Measurements from ENCODE around the gene MAK. TPM values are rescaled to one million over a fixed set of nuclear protein-coding genes. Genes with fewer than 3 reads are reported as not detected.

MAK gene
- total and polyA plus RNA-seq, 2 of the 13 experiments (the other 11 are each of a cell fraction or from before 2014, with no cell fraction given), result 0.04 TPM; not detected in 1

DNA sequence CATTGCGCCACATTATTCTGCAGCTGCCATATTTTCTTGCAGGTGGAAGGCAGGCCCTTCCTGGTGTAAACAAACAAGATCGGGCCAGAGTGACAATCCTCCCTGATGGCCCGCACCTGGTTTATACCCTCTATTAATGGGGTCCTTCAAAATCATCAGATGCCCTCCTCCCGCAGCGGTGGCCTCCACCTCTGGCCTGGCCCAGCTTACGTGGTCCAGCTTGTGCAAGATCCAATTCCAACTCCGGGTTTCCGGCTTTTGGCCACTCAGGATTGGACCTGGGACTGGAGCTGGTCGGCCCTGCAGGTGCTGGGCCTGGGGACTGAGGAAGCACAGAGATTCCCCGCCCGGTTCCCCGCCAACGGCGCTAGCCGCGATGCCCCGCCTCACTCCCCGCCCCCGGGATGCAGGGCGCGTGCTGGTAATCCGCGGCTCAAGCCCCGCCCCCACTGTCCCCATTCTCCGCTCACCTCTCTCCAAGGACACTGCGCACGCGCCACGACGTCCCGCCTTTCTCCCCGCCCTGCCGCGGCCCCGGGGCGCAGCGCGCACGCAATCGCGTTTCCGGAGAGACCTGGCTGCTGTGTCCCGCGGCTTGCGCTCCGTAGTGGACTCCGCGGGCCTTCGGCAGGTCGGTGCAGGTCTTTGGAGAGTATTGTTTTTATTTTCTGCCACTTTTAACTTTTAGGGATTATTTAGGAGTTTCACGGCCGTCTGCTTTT, 90.9 kb downstream of the MAK start, which contains the start of gene TMEM14B (continued):
- TF ChIP-seq, protein P1, sequence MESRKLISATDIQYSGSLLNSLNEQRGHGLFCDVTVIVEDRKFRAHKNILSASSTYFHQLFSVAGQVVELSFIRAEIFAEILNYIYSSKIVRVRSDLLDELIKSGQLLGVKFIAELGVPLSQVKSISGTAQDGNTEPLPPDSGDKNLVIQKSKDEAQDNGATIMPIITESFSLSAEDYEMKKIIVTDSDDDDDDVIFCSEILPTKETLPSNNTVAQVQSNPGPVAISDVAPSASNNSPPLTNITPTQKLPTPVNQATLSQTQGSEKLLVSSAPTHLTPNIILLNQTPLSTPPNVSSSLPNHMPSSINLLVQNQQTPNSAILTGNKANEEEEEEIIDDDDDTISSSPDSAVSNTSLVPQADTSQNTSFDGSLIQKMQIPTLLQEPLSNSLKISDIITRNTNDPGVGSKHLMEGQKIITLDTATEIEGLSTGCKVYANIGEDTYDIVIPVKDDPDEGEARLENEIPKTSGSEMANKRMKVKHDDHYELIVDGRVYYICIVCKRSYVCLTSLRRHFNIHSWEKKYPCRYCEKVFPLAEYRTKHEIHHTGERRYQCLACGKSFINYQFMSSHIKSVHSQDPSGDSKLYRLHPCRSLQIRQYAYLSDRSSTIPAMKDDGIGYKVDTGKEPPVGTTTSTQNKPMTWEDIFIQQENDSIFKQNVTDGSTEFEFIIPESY (CRISPR knock-in tag; IDR thresholded peaks at IDR 0.05), result peak; percentile 50; the same call in 1 of the 2 replicates
- TF ChIP-seq SMARCC2 (IDR thresholded peaks at IDR 0.05), result no peak
- 0 out of 2 replicates have a peak, but pooled peaks have one; percentile 6 for TF ChIP-seq FOSL1 (CRISPR knock-in tag; IDR thresholded peaks at IDR 0.05; ENCODE audit: borderline replicate concordance)
- TF ChIP-seq NFRKB (IDR thresholded peaks at IDR 0.05), result no peak
- no peak for TF ChIP-seq GPN1 (CRISPR knock-in tag; IDR thresholded peaks at IDR 0.05; ENCODE audit: borderline replicate concordance)
- TF ChIP-seq, protein P2, sequence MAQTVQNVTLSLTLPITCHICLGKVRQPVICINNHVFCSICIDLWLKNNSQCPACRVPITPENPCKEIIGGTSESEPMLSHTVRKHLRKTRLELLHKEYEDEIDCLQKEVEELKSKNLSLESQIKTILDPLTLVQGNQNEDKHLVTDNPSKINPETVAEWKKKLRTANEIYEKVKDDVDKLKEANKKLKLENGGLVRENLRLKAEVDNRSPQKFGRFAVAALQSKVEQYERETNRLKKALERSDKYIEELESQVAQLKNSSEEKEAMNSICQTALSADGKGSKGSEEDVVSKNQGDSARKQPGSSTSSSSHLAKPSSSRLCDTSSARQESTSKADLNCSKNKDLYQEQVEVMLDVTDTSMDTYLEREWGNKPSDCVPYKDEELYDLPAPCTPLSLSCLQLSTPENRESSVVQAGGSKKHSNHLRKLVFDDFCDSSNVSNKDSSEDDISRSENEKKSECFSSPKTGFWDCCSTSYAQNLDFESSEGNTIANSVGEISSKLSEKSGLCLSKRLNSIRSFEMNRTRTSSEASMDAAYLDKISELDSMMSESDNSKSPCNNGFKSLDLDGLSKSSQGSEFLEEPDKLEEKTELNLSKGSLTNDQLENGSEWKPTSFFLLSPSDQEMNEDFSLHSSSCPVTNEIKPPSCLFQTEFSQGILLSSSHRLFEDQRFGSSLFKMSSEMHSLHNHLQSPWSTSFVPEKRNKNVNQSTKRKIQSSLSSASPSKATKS (CRISPR knock-in tag; IDR thresholded peaks at IDR 0.05), result peak; percentile 74; the same call in 1 of the 2 replicates
- peak; percentile 95 for TF ChIP-seq ZNF891 (CRISPR knock-in tag; IDR thresholded peaks at IDR 0.05)
- no peak for TF ChIP-seq PBX3 (CRISPR knock-in tag; IDR thresholded peaks at IDR 0.05; ENCODE audit: borderline replicate concordance)
- TF ChIP-seq, protein P3, sequence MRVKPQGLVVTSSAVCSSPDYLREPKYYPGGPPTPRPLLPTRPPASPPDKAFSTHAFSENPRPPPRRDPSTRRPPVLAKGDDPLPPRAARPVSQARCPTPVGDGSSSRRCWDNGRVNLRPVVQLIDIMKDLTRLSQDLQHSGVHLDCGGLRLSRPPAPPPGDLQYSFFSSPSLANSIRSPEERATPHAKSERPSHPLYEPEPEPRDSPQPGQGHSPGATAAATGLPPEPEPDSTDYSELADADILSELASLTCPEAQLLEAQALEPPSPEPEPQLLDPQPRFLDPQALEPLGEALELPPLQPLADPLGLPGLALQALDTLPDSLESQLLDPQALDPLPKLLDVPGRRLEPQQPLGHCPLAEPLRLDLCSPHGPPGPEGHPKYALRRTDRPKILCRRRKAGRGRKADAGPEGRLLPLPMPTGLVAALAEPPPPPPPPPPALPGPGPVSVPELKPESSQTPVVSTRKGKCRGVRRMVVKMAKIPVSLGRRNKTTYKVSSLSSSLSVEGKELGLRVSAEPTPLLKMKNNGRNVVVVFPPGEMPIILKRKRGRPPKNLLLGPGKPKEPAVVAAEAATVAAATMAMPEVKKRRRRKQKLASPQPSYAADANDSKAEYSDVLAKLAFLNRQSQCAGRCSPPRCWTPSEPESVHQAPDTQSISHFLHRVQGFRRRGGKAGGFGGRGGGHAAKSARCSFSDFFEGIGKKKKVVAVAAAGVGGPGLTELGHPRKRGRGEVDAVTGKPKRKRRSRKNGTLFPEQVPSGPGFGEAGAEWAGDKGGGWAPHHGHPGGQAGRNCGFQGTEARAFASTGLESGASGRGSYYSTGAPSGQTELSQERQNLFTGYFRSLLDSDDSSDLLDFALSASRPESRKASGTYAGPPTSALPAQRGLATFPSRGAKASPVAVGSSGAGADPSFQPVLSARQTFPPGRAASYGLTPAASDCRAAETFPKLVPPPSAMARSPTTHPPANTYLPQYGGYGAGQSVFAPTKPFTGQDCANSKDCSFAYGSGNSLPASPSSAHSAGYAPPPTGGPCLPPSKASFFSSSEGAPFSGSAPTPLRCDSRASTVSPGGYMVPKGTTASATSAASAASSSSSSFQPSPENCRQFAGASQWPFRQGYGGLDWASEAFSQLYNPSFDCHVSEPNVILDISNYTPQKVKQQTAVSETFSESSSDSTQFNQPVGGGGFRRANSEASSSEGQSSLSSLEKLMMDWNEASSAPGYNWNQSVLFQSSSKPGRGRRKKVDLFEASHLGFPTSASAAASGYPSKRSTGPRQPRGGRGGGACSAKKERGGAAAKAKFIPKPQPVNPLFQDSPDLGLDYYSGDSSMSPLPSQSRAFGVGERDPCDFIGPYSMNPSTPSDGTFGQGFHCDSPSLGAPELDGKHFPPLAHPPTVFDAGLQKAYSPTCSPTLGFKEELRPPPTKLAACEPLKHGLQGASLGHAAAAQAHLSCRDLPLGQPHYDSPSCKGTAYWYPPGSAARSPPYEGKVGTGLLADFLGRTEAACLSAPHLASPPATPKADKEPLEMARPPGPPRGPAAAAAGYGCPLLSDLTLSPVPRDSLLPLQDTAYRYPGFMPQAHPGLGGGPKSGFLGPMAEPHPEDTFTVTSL (CRISPR knock-in tag; IDR thresholded peaks at IDR 0.05; ENCODE audit: borderline replicate concordance), result peak; percentile 82; the same call in 1 of the 2 replicates
- TF ChIP-seq, protein P4, sequence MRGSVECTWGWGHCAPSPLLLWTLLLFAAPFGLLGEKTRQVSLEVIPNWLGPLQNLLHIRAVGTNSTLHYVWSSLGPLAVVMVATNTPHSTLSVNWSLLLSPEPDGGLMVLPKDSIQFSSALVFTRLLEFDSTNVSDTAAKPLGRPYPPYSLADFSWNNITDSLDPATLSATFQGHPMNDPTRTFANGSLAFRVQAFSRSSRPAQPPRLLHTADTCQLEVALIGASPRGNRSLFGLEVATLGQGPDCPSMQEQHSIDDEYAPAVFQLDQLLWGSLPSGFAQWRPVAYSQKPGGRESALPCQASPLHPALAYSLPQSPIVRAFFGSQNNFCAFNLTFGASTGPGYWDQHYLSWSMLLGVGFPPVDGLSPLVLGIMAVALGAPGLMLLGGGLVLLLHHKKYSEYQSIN (CRISPR knock-in tag; IDR thresholded peaks at IDR 0.05; ENCODE audit: borderline replicate concordance), result no peak
- peak; percentile 79; the same call in 1 of the 2 replicates for TF ChIP-seq KLF13 (CRISPR knock-in tag; IDR thresholded peaks at IDR 0.05)
- peak; percentile 96 for TF ChIP-seq RBFOX2 (IDR thresholded peaks at IDR 0.05; ENCODE audit: low read depth, low read length)
- TF ChIP-seq, protein P5, sequence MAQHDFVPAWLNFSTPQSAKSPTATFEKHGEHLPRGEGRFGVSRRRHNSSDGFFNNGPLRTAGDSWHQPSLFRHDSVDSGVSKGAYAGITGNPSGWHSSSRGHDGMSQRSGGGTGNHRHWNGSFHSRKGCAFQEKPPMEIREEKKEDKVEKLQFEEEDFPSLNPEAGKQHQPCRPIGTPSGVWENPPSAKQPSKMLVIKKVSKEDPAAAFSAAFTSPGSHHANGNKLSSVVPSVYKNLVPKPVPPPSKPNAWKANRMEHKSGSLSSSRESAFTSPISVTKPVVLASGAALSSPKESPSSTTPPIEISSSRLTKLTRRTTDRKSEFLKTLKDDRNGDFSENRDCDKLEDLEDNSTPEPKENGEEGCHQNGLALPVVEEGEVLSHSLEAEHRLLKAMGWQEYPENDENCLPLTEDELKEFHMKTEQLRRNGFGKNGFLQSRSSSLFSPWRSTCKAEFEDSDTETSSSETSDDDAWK (CRISPR knock-in tag; IDR thresholded peaks at IDR 0.05), result no peak
- no peak for TF ChIP-seq ADNP (CRISPR knock-in tag; IDR thresholded peaks at IDR 0.05)
